HUDEP-2 (cell line): ENCODE results near the gene ROPN1L.
"Not testable (repeated sequence)": the region's sequence is repeated elsewhere in the genome, so short reads cannot be mapped to it uniquely, and the experiment has no call there.

Experiments
- DNase-seq, 76 experiments: peaks; one replicate each; lab custom pipeline; 2025; ENCODE audit not compliant: unreplicated experiment in 76 of 76; lab: John Stamatoyannopoulos, UW

ROPN1L gene

DNA sequence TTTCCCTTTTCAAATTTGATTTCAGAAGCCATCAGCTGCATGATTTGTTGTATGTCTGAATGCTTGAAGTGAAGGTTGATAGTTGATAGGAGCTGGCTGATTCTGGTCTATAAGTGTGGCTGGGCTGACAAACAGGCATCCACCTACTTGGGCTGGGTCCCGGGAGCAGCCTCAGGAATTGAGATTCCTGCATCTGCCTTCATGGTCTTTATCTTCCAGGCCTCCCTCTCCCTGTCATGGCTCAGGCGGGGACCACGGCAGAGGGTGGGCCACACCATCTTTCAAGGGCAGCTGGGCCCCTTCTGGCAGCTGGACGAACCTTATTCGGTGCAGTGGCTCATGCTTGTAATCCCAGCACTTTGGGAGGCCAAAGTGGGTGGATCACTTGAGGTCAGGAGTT lies 55.9 kb downstream of the ROPN1L start:
- DNase-seq, result no peak

DNA sequence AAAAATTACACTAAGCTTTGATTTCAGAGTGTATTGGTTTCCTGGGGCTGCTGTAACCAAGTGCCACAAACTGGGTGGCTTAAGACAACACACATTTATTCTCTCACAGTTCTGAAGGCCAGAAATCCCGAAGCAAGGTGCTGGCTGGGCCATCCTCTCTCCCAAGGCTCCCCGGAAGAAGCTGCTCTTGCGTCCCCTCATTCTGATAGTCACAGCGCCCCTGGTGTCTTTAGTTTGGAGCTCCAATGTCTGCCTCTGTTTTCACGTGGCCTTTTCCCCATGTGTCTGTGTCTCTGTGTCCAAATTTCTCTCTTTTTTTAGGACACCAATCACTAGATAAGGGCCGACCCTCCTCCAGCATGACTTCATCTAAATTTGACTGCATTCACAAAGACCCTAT lies 56.7 kb downstream of the ROPN1L start:
- DNase-seq, result no peak

DNA sequence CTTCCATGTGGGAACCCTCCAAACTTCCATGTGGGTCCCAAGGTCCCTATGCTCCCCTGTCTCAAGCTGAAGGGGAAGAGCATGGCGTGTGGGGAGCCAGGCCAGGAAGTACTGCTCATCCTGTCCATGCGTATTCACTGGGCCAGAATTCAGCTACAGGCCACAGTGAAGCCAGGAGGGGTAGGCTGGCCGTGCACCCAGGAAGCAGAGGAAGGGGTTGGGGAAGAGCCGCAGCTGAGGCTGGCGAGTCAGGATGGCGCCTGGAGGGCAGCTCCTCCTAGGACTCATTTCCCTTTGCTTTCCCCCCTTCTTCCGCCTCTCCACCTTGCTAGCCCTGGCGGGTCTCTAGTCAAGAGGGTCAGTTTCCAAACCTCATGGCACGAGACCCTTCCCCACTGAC lies 57.4 kb downstream of the ROPN1L start:
- no peak for DNase-seq

DNA sequence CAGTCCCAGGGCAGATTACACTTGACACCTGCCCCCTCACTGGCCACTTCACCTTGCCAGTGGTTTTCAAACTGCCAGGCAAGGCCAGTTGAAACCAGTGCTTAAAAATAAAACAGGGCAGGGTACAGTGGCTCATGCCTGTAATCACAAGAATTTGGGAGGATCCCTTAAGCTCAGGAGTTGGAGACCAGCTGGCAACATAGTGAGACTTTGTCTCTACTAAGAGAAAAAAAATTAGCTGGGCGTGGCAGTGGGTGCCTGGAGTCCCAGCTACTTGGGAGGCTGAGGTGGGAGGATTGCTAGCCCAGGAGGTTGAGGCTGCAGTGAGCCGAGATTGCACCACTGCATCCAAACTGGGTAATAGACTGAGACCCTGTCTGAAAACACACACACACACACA lies 58.1 kb downstream of the ROPN1L start:
- DNase-seq, result no peak

DNA sequence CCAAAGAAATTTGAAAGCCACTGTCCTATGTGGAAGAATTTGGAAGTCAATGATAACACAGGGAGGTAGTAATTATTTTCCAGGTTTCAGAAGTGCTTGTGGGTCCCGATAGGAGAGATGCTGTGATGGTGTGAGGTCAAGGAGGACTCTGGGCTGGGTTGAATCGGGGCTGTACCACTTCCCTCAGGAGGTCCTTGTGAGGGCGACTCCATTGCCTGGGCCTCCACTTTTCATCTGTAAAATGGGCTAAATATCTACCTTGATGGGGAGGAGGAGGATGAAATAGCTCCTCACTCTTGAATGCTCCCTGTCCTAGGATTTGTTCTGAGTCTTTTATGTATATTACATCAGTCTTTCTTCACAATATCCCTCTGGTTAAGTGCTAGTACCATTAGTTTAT lies 59.0 kb downstream of the ROPN1L start:
- DNase-seq, result no peak

DNA sequence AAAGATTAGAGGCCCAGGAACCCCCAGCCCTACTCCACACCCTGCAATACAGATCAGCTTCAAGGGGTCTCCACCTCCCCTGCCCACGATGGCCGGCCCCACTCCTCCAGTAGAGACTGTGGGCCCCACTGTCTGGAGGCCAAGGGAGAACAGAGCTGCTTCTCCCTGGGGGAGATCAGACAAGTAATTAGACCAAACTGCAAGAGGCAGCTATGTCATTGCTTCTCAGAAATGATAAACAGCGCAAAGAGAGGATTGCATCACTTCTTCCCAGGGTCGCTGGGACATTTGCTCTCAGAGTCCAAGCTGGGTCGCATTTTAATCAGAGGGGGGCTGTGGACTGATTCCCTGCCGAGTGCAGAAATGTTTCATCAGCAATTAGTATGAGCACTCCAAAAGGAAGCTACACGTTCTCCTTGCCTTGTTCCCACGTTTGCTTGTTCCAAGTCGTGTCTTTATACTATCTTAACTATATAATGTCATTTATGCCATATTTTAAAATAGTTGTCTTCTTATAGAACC lies 59.9 kb downstream of the ROPN1L start:
- no peak for DNase-seq

DNA sequence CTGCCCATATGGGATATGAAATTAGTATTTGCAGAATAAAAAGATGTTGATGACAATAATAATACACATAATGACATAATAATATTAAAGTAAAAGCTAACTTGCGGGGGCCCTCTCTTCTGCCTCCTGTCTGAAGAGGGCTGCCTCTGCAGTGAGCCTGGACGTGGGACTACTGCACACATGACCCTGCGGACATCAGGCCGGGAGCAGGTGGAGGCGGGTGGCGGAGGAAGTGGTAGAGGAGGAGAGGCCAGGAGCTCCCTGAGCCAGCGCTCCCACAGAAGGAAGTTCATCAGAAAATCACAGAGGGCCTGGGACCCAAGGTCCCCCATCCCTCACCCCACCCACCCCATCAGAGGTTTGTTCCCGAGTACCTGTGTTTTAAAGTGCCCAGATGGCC lies 60.5 kb downstream of the ROPN1L start:
- DNase-seq, result no peak

DNA sequence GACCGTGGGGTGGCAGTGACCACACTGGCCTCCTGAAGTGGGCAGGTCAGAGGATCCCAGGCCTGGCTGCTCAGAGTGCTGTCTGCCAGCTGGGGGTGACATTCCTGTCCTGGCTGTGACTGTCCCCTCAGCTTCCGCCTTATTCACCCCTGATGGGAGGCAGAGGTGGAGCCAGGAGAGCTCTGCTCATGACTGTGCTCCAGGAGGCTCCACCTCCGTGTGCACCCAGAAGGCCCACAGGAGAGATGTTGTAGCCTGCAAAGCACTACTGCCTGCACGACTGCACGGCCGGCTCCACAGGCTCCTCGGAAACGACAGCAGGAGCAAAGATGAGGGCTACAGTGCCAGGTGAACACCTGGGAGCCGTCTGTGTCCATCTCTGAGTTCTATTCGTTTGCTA lies 60.9 kb downstream of the ROPN1L start:
- DNase-seq, result no peak

DNA sequence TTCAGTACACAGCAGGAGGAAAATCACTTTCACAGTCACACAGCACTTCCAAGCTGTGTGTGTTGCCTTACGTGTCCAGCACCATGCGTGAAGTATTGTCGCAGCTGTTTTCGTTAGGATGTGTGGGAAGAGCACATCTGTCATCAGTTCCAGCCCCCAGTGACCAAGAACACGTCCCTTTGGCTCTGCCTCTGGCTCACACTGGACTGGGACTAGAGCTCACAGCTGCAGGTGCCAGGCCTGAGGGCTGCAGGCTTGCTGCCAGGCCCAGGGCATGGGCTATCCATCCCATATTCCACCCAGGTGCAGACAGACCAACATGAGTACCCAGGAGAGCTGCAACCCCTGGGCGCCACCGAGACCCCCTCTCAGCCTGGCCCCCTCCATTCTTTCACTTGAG lies 61.6 kb downstream of the ROPN1L start:
- no peak for DNase-seq

DNA sequence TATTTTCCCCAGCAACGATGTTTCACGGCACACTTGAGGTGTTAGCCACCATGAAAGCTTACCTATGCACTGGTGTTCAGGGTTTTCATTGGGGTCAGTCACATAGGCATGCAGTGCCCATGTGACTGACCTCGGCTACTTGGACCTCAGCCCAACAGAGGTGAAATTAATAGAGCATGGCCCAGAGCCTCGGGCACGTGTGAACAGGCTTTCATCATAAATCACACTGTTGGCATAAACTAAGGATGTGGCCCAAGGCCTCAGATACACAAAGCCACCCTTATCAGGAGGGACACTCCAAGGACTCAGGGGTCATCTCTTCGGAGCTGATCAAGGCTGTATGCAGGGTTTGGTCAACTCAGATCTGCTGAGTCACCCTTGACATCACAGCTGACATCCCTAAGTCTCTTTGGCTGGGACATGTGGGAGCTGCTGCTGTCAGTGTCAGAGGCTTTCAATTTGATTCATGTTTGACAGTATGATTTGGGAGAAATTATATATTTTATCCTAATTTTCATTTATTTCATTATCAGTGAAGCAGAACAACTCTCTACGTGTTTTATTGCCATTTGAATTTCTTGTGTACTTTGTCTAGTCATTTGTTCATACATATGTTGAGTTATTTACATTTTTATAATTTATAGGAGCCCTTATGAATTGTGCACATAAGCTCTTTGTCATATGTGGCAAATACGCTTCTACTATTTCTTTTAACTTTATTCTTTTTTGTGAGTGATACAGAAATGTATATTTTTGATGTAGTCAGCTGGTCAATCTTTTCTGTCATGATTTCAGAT lies 62.5 kb downstream of the ROPN1L start:
- DNase-seq, result peak in 30 of 76 experiments; percentile 4 to 69 (median 32)

DNA sequence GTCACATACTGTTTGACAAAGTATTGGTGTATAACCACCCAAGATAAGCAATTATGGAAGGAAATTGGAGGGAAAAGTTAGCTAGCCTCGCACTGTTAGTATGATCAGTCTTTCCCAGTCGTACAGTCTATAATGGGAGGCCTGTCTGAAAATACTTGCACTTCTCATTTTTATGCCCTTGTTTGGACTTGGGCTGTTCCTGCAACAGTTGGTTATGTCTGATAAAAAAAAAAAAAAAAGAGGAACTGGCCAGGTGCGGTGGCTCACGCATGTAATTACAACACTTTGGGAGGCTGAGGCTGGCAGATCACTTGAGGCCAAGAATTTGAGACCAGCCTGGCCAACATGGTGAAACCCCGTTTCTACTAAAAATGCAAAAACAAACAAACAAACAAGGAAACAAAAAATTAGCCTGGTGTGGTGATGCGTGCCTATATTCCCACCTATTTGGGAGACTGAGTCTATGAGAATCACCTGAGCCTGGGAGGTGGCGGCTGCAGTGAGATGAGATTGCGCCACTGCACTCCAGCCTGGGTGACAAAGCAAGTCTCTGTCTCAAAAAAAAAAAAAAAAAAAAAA lies 63.9 kb downstream of the ROPN1L start:
- DNase-seq, result peak in 9 of 76 experiments; percentile 1 to 36 (median 15)

DNA sequence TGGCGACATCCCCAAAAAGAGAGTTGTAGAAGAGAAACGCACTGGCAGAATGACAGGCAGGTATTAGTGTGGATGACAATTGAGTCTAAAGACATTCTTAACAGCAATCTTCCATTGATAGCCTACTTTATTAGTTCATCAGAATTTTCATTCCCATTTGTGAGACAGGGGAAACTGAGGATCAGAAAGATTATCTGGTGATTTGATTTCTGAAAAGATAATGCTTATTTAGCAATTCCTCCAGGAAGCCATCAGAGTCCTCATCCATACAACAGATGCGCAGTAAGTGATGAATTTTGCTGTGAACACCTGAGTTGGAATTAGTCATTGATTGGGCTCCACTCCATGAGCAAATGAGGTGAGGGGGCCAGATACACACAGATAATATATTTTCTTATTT lies 64.9 kb downstream of the ROPN1L start:
- no peak for DNase-seq

DNA sequence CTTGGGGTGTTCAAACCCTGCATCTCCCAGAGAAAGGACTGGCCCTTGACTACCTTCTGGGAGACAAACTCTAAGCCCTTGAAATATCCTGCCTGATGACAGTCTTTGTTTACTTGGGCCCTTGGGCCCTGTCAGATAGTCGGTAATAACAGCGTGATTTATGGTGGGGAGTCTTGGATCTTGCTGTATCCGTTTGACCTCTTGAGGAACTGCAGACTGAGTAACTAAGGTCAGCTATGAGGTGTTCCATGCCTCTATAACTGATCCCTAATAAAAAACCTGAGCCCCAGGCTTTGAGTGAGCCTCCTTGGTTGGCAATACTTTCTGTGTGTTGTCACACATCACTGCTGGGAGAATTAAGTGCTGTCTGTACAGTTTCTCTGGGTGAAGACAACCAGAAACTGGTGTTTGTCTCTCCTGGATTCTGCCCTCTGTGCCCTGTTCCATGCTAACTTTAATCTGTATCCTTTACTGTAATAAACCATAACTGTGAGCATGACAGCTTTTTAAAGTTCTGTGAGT lies 66.0 kb downstream of the ROPN1L start:
- no peak for DNase-seq

DNA sequence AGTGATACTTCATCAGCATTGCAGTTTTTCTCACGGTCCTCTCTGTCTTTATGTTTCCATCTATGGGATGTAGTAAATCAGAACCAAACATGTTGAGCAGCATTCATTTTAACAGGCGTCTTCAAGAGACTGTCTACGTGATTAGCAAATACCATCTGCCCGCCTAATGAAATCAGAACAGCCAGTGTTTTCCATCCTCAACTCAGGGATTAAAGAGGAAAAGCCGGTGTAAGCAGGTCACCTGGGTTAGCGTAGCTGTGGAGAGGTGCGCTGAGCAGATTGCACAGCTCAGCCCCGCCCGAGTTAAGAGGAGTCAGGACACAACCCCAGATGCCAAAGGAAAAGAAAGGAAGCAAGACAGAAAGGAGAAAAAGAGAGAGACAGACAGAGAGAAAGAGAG lies 67.9 kb downstream of the ROPN1L start:
- no peak for DNase-seq

DNA sequence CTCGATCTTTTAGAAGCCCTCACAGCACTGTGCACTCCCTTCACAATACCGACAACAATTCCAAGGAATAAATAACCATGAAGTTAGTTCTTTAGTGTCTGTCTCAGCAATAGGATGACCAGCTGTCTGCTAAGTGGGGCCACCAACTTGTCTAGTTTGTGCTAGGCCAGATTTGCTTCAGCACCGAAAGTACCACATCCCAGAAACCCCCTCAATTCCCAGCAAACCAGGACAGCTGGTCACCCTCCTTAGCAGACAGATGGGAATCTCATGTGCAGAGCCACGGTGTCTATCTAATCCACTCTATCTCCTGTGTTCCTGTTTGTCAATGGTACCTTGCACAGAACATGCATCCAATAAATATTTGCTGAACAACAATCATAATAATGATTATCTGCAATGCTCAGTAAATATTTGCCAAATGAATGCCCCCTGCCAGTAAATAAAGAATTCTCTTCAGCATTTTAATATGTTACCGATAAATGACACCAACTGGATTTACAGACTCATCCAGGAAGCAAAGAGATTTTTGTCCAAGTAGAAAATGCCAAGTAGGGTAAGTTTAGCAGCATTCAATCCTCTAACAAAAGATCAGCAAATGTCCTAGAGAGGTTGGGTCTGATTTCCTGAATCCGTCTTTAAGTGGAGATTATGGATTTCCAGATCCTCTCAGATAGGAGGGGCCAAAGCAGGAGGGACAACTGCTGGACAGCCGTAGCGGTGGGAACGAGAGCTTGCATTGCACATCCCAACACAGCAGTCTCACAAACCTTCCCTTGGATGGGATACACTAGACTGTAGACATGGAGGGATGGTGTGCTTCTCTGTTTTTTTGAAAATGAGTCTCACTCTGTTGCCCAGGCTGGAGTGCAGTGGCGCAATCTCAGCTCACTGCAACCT lies 70.3 kb downstream of the ROPN1L start:
- DNase-seq, result no peak

DNA sequence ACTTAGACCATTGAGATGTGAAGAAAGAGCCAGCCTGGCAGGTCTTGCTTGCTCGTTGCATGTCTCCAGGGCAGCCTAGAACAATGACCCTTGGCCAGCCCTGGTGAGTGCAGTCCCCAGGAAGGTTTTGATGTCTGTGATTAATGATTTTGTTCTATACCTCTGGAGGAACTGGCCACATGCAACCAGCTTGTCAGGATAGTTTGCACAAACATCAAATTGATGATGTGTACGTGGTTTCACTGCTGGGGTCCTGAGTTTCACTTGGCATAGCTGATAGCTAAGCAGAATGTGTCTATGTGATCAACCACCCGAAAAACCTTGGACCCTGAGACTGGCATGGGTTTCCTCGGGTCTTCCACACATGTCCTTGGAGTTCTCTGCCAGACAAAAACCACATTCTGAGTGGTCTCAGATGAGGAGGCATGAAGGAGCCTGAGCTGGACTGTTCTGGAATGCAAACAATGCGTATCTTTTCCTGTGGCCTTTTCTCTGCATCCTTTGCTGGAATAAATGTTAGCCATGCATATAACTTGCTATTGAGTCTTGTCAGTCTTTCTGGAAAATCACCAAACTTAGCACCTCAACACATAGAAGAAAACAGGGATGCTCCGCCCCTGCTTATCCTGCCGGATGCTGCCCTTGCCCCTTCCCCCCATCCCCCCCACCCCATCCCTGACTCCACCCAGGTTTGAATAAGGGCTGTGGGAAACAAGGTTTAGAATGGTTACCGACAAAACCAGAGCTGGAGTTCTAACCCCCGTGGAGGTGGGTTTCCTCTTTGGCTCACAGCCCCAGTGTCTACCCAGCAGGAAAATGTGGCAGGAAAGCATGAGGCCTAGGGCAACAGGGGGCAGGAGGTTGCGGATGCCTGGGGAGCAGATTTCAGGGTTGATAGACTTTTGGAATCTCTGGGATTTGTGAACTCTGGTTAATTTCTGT lies 72.1 kb downstream of the ROPN1L start:
- no peak for DNase-seq

DNA sequence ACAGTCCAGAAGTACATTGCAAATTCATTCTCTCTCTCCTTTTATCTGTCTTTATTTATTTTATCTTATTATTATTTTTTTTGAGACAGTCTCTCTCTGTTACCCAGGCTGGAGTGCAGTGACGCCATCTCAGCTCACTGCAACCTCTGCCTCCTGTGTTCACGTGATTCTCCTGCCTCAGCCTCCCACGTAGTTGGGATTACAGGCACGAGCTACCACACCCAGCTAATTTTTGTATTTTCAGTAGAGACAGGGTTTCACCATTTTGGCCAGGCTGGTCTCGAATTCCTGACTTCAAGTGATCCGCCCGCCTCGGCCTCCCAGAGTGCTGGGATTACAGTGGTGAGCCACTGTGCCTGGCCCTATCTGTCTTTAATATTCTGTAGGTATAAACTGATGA lies 72.9 kb downstream of the ROPN1L start:
- DNase-seq, result not testable (repeated sequence)
